ENCODE data around the gene NDUFB3.

NDUFB3 gene

DNA sequence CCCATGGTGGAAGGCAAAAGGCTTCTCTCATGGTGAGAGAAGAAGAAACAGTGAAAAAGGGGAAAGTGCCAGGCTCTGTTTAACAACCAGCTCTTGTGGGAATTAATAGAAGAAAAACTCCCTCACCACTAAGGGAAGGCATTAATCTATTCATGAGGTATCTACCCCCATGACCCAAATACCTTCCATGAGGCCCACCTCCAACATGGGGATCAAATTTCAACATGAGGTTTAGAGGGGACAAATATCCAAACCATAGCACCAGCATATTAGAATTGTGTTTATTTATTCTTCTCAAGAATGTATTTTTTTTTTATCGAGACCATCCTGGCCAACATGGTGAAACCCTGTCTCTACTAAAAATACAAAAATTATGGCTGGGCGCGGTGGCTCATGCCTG, 39.3 kb downstream of the NDUFB3 start:
- CTCF ChIA-PET: interaction anchor here (1.9 kb wide), 1 partner anchor 47 kb away, joined by 5 read pairs; no protein-coding TSS in a partner anchor
- no peak for TF ChIP-seq ZNF785 (tag by site-specific recombination; IDR thresholded peaks at IDR 0.05)
- TF ChIP-seq GLIS1 (tag by site-specific recombination; IDR thresholded peaks at IDR 0.05): peak; percentile 23; the same call in 1 of the 2 replicates
- Histone ChIP-seq H3K4me1 (ENCODE audit: control insufficient read depth, insufficient read depth, low read length) (no peaks in the 10 kb centered on the region), H3K4me3 (ENCODE audit: low read depth, low read length) (no peak overlapping the region), H3K27ac (ENCODE audit: extremely low read depth, low read depth, low read length) (no peak overlapping the region), H3K36me3 (ENCODE audit: control insufficient read depth in 2 of 2, insufficient read depth in 1 of 2, low read length in 2 of 2) (no peaks in the 10 kb centered on the region), H3K9me3 (ENCODE audit: control insufficient read depth, insufficient read depth, low read depth, low read length) (no peaks in the 10 kb centered on the region)
- POLR2A ChIA-PET: interaction anchor here (0.7 kb wide), 1 partner anchor 50 kb away, joined by 3 read pairs; no protein-coding TSS in a partner anchor

DNA sequence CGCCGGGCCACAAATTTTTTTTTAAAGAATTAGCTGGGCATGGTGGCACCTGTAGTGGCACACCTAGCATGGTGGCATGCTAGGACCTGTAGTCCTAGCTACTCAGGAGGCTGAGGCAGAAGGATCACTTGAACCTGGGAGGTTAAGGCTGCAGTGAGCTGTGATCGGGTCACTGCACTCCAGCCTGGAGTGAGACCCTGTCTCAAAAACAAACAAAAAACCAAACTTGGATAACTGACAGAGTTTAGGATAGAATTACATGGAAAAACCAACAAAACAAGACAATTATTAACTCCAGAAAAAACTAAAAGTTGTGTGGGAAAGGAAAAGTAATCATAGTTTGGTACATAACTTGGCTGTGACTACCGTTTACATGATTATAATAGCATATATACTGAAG, 42.5 kb downstream of the NDUFB3 start:
- Histone ChIP-seq H3K4me1 (ENCODE audit: control insufficient read depth, insufficient read depth, low read length) (peaks cover 2% of the 10 kb centered on the region; the same call in 1 of the 2 replicates), H3K27ac (ENCODE audit: extremely low read depth, low read depth, low read length) (no peak overlapping the region), H3K36me3 (ENCODE audit: control insufficient read depth in 2 of 2, insufficient read depth in 1 of 2, low read length in 2 of 2) (no peaks in the 10 kb centered on the region), H3K9me3 (ENCODE audit: control insufficient read depth, insufficient read depth, low read depth, low read length) (no peaks in the 10 kb centered on the region), H3K4me3 (ENCODE audit: low read depth, low read length) (no peak overlapping the region)
- CTCF ChIA-PET: interaction anchor here (2.3 kb wide), 1 partner anchor 44 kb away, joined by 9 read pairs; no protein-coding TSS in a partner anchor
- no peak for TF ChIP-seq WT1 (tag by site-specific recombination; IDR thresholded peaks at IDR 0.05)
- no peak for TF ChIP-seq ZBTB21 (tag by site-specific recombination; IDR thresholded peaks at IDR 0.05)
- TF ChIP-seq ZNF777 (tag by site-specific recombination; IDR thresholded peaks at IDR 0.05; ENCODE audit: borderline replicate concordance): no peak
- no peak for TF ChIP-seq FEZF1 (tag by site-specific recombination; IDR thresholded peaks at IDR 0.05)
- TF ChIP-seq ZIC2 (tag by site-specific recombination; IDR thresholded peaks at IDR 0.05): no peak
- no peak for TF ChIP-seq ZXDB (tag by site-specific recombination; IDR thresholded peaks at IDR 0.05)
- no peak for TF ChIP-seq ZNF394 (tag by site-specific recombination; IDR thresholded peaks at IDR 0.05; ENCODE audit: borderline replicate concordance)
- TF ChIP-seq, protein P1, sequence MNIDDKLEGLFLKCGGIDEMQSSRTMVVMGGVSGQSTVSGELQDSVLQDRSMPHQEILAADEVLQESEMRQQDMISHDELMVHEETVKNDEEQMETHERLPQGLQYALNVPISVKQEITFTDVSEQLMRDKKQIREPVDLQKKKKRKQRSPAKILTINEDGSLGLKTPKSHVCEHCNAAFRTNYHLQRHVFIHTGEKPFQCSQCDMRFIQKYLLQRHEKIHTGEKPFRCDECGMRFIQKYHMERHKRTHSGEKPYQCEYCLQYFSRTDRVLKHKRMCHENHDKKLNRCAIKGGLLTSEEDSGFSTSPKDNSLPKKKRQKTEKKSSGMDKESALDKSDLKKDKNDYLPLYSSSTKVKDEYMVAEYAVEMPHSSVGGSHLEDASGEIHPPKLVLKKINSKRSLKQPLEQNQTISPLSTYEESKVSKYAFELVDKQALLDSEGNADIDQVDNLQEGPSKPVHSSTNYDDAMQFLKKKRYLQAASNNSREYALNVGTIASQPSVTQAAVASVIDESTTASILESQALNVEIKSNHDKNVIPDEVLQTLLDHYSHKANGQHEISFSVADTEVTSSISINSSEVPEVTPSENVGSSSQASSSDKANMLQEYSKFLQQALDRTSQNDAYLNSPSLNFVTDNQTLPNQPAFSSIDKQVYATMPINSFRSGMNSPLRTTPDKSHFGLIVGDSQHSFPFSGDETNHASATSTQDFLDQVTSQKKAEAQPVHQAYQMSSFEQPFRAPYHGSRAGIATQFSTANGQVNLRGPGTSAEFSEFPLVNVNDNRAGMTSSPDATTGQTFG (tag by site-specific recombination; IDR thresholded peaks at IDR 0.05; ENCODE audit: borderline replicate concordance): no peak
- no peak for TF ChIP-seq REPIN1 (tag by site-specific recombination; IDR thresholded peaks at IDR 0.05; ENCODE audit: low read depth)
- TF ChIP-seq, protein P2, sequence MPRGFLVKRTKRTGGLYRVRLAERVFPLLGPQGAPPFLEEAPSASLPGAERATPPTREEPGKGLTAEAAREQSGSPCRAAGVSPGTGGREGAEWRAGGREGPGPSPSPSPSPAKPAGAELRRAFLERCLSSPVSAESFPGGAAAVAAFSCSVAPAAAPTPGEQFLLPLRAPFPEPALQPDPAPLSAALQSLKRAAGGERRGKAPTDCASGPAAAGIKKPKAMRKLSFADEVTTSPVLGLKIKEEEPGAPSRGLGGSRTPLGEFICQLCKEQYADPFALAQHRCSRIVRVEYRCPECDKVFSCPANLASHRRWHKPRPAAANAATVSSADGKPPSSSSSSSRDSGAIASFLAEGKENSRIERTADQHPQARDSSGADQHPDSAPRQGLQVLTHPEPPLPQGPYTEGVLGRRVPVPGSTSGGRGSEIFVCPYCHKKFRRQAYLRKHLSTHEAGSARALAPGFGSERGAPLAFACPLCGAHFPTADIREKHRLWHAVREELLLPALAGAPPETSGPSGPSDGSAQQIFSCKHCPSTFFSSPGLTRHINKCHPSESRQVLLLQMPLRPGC (tag by site-specific recombination; IDR thresholded peaks at IDR 0.05): no peak
- TF ChIP-seq ZNF529 (tag by site-specific recombination; IDR thresholded peaks at IDR 0.05; ENCODE audit: insufficient replicate concordance): no peak
- no peak for TF ChIP-seq ZNF112 (tag by site-specific recombination; IDR thresholded peaks at IDR 0.05)
- no peak for TF ChIP-seq ZNF175 (tag by site-specific recombination; IDR thresholded peaks at IDR 0.05)
- no peak for TF ChIP-seq ZNF792 (tag by site-specific recombination; IDR thresholded peaks at IDR 0.05)
- TF ChIP-seq ZNF624 (tag by site-specific recombination; IDR thresholded peaks at IDR 0.05): no peak
- TF ChIP-seq, protein P3, sequence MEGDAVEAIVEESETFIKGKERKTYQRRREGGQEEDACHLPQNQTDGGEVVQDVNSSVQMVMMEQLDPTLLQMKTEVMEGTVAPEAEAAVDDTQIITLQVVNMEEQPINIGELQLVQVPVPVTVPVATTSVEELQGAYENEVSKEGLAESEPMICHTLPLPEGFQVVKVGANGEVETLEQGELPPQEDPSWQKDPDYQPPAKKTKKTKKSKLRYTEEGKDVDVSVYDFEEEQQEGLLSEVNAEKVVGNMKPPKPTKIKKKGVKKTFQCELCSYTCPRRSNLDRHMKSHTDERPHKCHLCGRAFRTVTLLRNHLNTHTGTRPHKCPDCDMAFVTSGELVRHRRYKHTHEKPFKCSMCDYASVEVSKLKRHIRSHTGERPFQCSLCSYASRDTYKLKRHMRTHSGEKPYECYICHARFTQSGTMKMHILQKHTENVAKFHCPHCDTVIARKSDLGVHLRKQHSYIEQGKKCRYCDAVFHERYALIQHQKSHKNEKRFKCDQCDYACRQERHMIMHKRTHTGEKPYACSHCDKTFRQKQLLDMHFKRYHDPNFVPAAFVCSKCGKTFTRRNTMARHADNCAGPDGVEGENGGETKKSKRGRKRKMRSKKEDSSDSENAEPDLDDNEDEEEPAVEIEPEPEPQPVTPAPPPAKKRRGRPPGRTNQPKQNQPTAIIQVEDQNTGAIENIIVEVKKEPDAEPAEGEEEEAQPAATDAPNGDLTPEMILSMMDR (tag by site-specific recombination; IDR thresholded peaks at IDR 0.05): no peak
- TF ChIP-seq ZNF391 (tag by site-specific recombination; IDR thresholded peaks at IDR 0.05; ENCODE audit: borderline replicate concordance, low read depth): no peak
- TF ChIP-seq, protein P4, sequence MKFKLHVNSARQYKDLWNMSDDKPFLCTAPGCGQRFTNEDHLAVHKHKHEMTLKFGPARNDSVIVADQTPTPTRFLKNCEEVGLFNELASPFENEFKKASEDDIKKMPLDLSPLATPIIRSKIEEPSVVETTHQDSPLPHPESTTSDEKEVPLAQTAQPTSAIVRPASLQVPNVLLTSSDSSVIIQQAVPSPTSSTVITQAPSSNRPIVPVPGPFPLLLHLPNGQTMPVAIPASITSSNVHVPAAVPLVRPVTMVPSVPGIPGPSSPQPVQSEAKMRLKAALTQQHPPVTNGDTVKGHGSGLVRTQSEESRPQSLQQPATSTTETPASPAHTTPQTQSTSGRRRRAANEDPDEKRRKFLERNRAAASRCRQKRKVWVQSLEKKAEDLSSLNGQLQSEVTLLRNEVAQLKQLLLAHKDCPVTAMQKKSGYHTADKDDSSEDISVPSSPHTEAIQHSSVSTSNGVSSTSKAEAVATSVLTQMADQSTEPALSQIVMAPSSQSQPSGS (tag by site-specific recombination; IDR thresholded peaks at IDR 0.05; ENCODE audit: low read depth): no peak
- TF ChIP-seq, protein P5, sequence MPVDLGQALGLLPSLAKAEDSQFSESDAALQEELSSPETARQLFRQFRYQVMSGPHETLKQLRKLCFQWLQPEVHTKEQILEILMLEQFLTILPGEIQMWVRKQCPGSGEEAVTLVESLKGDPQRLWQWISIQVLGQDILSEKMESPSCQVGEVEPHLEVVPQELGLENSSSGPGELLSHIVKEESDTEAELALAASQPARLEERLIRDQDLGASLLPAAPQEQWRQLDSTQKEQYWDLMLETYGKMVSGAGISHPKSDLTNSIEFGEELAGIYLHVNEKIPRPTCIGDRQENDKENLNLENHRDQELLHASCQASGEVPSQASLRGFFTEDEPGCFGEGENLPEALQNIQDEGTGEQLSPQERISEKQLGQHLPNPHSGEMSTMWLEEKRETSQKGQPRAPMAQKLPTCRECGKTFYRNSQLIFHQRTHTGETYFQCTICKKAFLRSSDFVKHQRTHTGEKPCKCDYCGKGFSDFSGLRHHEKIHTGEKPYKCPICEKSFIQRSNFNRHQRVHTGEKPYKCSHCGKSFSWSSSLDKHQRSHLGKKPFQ (tag by site-specific recombination; IDR thresholded peaks at IDR 0.05): no peak
- TF ChIP-seq ZNF544 (tag by site-specific recombination; IDR thresholded peaks at IDR 0.05): no peak
- POLR2A ChIA-PET: no interaction called here

Data from HEK293 (cell line).